ENCODE results near the gene RETN.

RETN gene

GRCh38 chr19:7662657-7663056, 6.2 kb upstream of the RETN start:
- TF ChIP-seq, protein P1, sequence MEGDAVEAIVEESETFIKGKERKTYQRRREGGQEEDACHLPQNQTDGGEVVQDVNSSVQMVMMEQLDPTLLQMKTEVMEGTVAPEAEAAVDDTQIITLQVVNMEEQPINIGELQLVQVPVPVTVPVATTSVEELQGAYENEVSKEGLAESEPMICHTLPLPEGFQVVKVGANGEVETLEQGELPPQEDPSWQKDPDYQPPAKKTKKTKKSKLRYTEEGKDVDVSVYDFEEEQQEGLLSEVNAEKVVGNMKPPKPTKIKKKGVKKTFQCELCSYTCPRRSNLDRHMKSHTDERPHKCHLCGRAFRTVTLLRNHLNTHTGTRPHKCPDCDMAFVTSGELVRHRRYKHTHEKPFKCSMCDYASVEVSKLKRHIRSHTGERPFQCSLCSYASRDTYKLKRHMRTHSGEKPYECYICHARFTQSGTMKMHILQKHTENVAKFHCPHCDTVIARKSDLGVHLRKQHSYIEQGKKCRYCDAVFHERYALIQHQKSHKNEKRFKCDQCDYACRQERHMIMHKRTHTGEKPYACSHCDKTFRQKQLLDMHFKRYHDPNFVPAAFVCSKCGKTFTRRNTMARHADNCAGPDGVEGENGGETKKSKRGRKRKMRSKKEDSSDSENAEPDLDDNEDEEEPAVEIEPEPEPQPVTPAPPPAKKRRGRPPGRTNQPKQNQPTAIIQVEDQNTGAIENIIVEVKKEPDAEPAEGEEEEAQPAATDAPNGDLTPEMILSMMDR (IDR thresholded peaks at IDR 0.05; ENCODE audit: insufficient read depth, low read depth, low read length, missing control alignments): no peak
- no peak for DNase-seq (ENCODE audit: low read depth)
- no peak overlapping the region for H3K4me3 ChIP-seq (ENCODE audit: low read length)

DNA sequence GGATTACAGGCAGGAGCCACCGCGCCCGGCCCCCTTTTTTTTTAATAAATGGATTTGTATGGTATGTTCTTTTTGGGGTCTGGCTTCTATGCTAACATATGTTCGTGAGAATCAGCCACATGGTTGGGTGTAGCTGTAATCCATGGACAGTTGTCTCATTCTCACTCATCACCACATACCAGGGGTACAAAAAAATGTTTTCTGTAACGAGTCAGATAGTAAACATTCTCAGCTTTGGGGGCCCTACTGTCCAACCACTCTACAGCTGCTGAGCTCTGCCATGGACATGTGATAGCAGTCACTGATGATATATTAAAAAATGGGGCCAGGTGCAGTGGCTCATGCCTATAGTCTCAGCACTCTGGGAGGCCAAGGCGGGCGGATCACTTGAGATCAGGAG, 5.1 kb upstream of the RETN start:
- no peak for DNase-seq (ENCODE audit: low read depth)

DNA sequence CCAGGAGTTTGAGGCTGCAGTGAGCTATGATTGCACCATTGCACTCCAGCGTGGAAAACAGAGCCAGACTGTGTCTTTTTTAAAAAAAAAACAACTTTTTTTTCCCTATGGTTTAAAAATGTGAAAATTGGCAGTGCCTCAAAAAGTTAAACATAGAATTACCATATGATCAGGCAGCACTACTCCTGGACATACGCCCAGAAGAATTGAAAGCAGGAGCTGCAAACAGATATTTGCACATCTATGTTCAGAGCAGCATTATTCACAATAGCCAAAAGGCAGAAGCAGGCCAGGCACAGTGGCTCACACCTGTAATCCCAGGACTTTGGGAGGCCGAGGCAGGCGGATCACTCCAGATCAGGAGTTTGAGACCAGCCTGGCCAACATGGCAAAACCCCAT, 3.8 kb upstream of the RETN start:
- TF ChIP-seq, protein P1 (IDR thresholded peaks at IDR 0.05; ENCODE audit: insufficient read depth, low read depth, low read length, missing control alignments): no peak
- H3K4me3 ChIP-seq (ENCODE audit: low read length): no peak overlapping the region
- no peak for DNase-seq (ENCODE audit: low read depth)

More for the DNA sequence above, 5.1 kb upstream of the RETN start:
- TF ChIP-seq, protein P1 (IDR thresholded peaks at IDR 0.05; ENCODE audit: insufficient read depth, low read depth, low read length, missing control alignments): no peak
- H3K4me3 ChIP-seq (ENCODE audit: low read length): no peak overlapping the region

- TF ChIP-seq, protein P1 (IDR thresholded peaks at IDR 0.05; ENCODE audit: insufficient read depth, low read depth, low read length, missing control alignments): no peak
- H3K4me3 ChIP-seq (ENCODE audit: low read length): no peak overlapping the region
- DNase-seq (ENCODE audit: low read depth): no peak
These were observed 792 bp downstream of the RETN start for GRCh38 chr19:7669641-7670040.

GRCh38 chr19:7670150-7670783, 1.4 kb downstream of the RETN start:
- no peak for DNase-seq (ENCODE audit: low read depth)
- H3K4me3 ChIP-seq (ENCODE audit: low read length): no peak overlapping the region
- TF ChIP-seq, protein P1 (IDR thresholded peaks at IDR 0.05; ENCODE audit: insufficient read depth, low read depth, low read length, missing control alignments): no peak

GRCh38 chr19:7670790-7671189, 1.9 kb downstream of the RETN start:
- H3K4me3 ChIP-seq (ENCODE audit: low read length): no peak overlapping the region
- TF ChIP-seq, protein P1 (IDR thresholded peaks at IDR 0.05; ENCODE audit: insufficient read depth, low read depth, low read length, missing control alignments): no peak
- DNase-seq (ENCODE audit: low read depth): no peak

DNA sequence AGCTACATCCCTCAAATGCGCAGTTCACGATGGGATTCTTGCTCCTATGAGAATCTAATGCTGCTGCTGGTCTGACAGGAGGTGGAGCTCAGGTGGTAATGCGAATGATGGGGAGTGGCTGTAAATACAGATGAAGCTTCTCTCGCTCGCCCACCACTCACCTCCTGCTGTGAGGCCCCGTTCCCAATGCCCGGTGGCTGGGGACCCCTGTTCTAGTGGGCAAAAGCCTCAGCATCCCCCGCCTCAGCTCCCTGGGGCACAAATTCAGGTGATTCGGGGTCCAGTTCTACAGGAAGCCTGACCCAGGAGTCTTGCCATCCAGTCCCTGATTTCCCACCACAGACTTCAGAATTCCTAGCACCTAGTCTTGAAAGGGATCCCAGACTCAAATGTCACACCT, 3.7 kb downstream of the RETN start:
- no peak overlapping the region for H3K4me3 ChIP-seq (ENCODE audit: low read length)
- TF ChIP-seq, protein P1 (IDR thresholded peaks at IDR 0.05; ENCODE audit: insufficient read depth, low read depth, low read length, missing control alignments): no peak
- DNase-seq (ENCODE audit: low read depth): no peak

Measured in epithelial cell of esophagus (primary cell).